Measurements from ENCODE around the gene ATP4B.

- TF ChIP-seq POLR2AphosphoS5 (IDR thresholded peaks at IDR 0.05; ENCODE audit: low read depth, low read length) = no peak
- no peak for TF ChIP-seq PAX5 (IDR thresholded peaks at IDR 0.05; ENCODE audit: insufficient read depth, low read length, severe bottlenecking)
Observed at GRCh38 chr13:113630296-113630695, 27.7 kb downstream of the ATP4B start.

Measured in GM12891 (cell line).